RWPE2 (cell line): ENCODE measurements around the gene BRSK2.
"Not testable (repeated sequence)": the region's sequence is repeated elsewhere in the genome, so short reads cannot be mapped to it uniquely, and the experiment has no call there.

ENCODE experiments used
- ATAC-seq: fragments of 200-7000 bp; cut with Tn5 transposase; 3 replicates; pipeline ENCODE4 v1.9.1; 2021; ENCODE audit warnings: low read depth
- DNase-seq: peaks from one replicate; pipeline ENCODE4 v3.0.0-alpha.2; 2020; ENCODE audit warnings: low spot score
- H3K27ac ChIP-seq: fragments of 450-650 bp; 2 replicates; pipeline ENCODE4 v1.5.1; 2017; ENCODE audit warnings: mild to moderate bottlenecking; ENCODE audit not compliant: poor library complexity, severe bottlenecking
- H3K27me3 ChIP-seq: fragments of 250-450 bp; sonication (Bioruptor Pico); 2 replicates; pipeline ENCODE4 v1.5.1; 2021; ENCODE audit warnings: mild to moderate bottlenecking, moderate library complexity; ENCODE audit not compliant: insufficient read depth, poor library complexity, severe bottlenecking
- H3K36me3 ChIP-seq: fragments of 250-450 bp; sonication (Bioruptor Pico); 2 replicates; pipeline ENCODE4 v1.5.1; 2020; ENCODE audit warnings: low read depth, mild to moderate bottlenecking, moderate library complexity
- H3K4me1 ChIP-seq: fragments of 250-450 bp; sonication (Bioruptor Pico); 2 replicates; pipeline ENCODE4 v1.5.1; 2021; ENCODE audit warnings: mild to moderate bottlenecking, moderate library complexity; ENCODE audit not compliant: insufficient read depth, poor library complexity, severe bottlenecking
- H3K4me3 ChIP-seq: fragments of 250-450 bp; sonication (Bioruptor Pico); 2 replicates; pipeline ENCODE4 v1.5.1; 2021; ENCODE audit warnings: mild to moderate bottlenecking, moderate library complexity; ENCODE audit not compliant: severe bottlenecking
- H3K9me3 ChIP-seq: fragments of 250-450 bp; sonication (Bioruptor Pico); 2 replicates; pipeline ENCODE4 v1.5.1; 2021; ENCODE audit warnings: mild to moderate bottlenecking, moderate library complexity; ENCODE audit not compliant: severe bottlenecking
- CTCF ChIP-seq: fragments of 450-650 bp; IDR thresholded peaks from one replicate; pipeline ENCODE4 v1.5.1; 2017; ENCODE audit warnings: mild to moderate bottlenecking, moderate library complexity; ENCODE audit not compliant: poor library complexity, severe bottlenecking

The BRSK2 gene

GRCh38 chr11:1508986-1509385 is 119.3 kb downstream of the BRSK2 start:
- Histone ChIP-seq H3K36me3 (no peaks in the 10 kb centered on the region), H3K27ac (no peak overlapping the region), H3K27me3 (no peaks in the 10 kb centered on the region), H3K9me3 (no peaks in the 10 kb centered on the region), H3K4me1 (no peaks in the 10 kb centered on the region), H3K4me3 (no peak overlapping the region)
- DNase-seq (peak; percentile 41), ATAC-seq (no peak)
- TF ChIP-seq CTCF, result no peak

- ATAC-seq, result no peak
- H3K4me1 ChIP-seq, result no peaks in the 10 kb centered on the region
- no peaks in the 10 kb centered on the region for H3K27me3 ChIP-seq
- no peak overlapping the region for H3K4me3 ChIP-seq
- DNase-seq, result peak; percentile 29
- H3K27ac ChIP-seq, result no peak overlapping the region
- no peaks in the 10 kb centered on the region for H3K36me3 ChIP-seq
- H3K9me3 ChIP-seq, result no peaks in the 10 kb centered on the region
- no peak for TF ChIP-seq CTCF
Observed at GRCh38 chr11:1509626-1510255, 120.0 kb downstream of the BRSK2 start.

- H3K27me3 ChIP-seq, H3K4me1 ChIP-seq, DNase-seq, H3K27ac ChIP-seq, H3K4me3 ChIP-seq, ATAC-seq, H3K36me3 ChIP-seq, H3K9me3 ChIP-seq: not testable (repeated sequence)
Observed at GRCh38 chr11:1510351-1510750, 120.6 kb downstream of the BRSK2 start.

- Histone ChIP-seq H3K9me3 (no peaks in the 10 kb centered on the region), H3K4me3 (no peak overlapping the region), H3K27me3 (no peaks in the 10 kb centered on the region), H3K4me1 (no peaks in the 10 kb centered on the region), H3K36me3 (no peaks in the 10 kb centered on the region), H3K27ac (no peak overlapping the region)
- ATAC-seq, result no peak
- no peak for TF ChIP-seq CTCF
- peak; percentile 18 for DNase-seq
Observed at GRCh38 chr11:1510928-1511327, 121.2 kb downstream of the BRSK2 start.

- no peaks in the 10 kb centered on the region for H3K4me1 ChIP-seq
- TF ChIP-seq CTCF, result no peak
- H3K27me3 ChIP-seq, result no peaks in the 10 kb centered on the region
- no peak overlapping the region for H3K4me3 ChIP-seq
- H3K9me3 ChIP-seq, result no peaks in the 10 kb centered on the region
- no peaks in the 10 kb centered on the region for H3K36me3 ChIP-seq
- no peak overlapping the region for H3K27ac ChIP-seq
- DNase-seq (peak; percentile 21), ATAC-seq (no peak)
Observed at GRCh38 chr11:1511937-1512496, 122.3 kb downstream of the BRSK2 start.
